GM12878 (cell line): ENCODE measurements around the gene ARMC6. TPM values are rescaled to one million over a fixed set of nuclear protein-coding genes. Genes with fewer than 3 reads are reported as not detected.

Source experiments
- ATAC-seq: fragments of 200-7000 bp; cut with Tn5 transposase; 3 replicates; pipeline ENCODE4 v1.9.1; 2020; ENCODE audit warnings: mild to moderate bottlenecking, moderate library complexity
- BruUV-seq: library from RNA; stranded (reverse); fragments of 400-500 nt; replicated peaks from 2 replicates; lab custom pipeline; 2021; lab: Mats Ljungman, UMichigan
- CTCF ChIA-PET: fragments of 300-600 bp; sonication (Branson Sonifier 250); formaldehyde crosslinking; extraction: SDS; loops from one replicate; lab custom pipeline; 2021; ENCODE audit warnings: inconsistent platforms; lab: Yijun Ruan, JAX
- POLR2A ChIA-PET: fragments of 350-600 bp; formaldehyde crosslinking; extraction: SDS; loops from one replicate; lab custom pipeline; 2021; ENCODE audit warnings: inconsistent platforms; lab: Charles Lee
- RAD21 ChIA-PET: fragments of 300-600 bp; sonication (Branson Sonifier 250); formaldehyde crosslinking; loops from one replicate; lab custom pipeline; 2023; ENCODE audit warnings: antibody characterized with exemption; ENCODE audit not compliant: unreplicated experiment; lab: Charles Lee
- SMC1A ChIA-PET: fragments of 300-600 bp; sonication (Branson Sonifier 250); formaldehyde crosslinking; loops from one replicate; lab custom pipeline; 2023; ENCODE audit not compliant: unreplicated experiment, uncharacterized antibody; lab: Charles Lee
- DNase-seq: peaks from one replicate; pipeline ENCODE4 v3.0.0-alpha.2; 2011; ENCODE audit warnings: low read depth, low spot score
- FAIRE-seq: peaks from 3 replicates; lab custom pipeline; 2011; peaks lifted over from hg19 to GRCh38; lab: Jason Lieb, UNC
- H2AFZ ChIP-seq: 2 replicates; pipeline ENCODE4 v1.6.0; 2011; ENCODE audit warnings: low read depth, low read length, control low read depth; ENCODE audit not compliant: control insufficient read depth
- H3K27ac ChIP-seq: 2 replicates; pipeline ENCODE4 v1.5.1; 2011; ENCODE audit warnings: control low read depth; ENCODE audit not compliant: control insufficient read depth, insufficient read depth
- H3K27me3 ChIP-seq, 2 experiments: replicated peaks in 1 of 2; 2 replicates each; pipeline versions ENCODE4 v1.6.0 to v1.6.1; 2011; ENCODE audit warnings: low read length in 1 of 2; ENCODE audit not compliant: control insufficient read depth in 2 of 2, insufficient read depth in 2 of 2
- H3K36me3 ChIP-seq, 2 experiments: 2 replicates each; pipeline ENCODE4 v1.5.1; 2011; ENCODE audit warnings: low read length in 1 of 2; ENCODE audit not compliant: control insufficient read depth in 2 of 2, insufficient read depth in 2 of 2
- H3K4me1 ChIP-seq: 2 replicates; pipeline ENCODE4 v1.6.1; 2011; ENCODE audit warnings: mild to moderate bottlenecking, low read length, moderate library complexity, mixed read lengths; ENCODE audit not compliant: control insufficient read depth, insufficient read depth
- H3K4me2 ChIP-seq: 2 replicates; pipeline ENCODE4 v1.6.0; 2011; ENCODE audit warnings: control low read depth; ENCODE audit not compliant: control insufficient read depth, insufficient read depth
- H3K4me3 ChIP-seq: fragments of 200-600 bp; sonication (generic); 2 replicates; pipeline ENCODE4 v1.5.1; 2016
- H3K79me2 ChIP-seq: 2 replicates; pipeline ENCODE4 v1.6.0; 2011; ENCODE audit warnings: low read length; ENCODE audit not compliant: control insufficient read depth, insufficient read depth
- H3K9ac ChIP-seq: 2 replicates; pipeline ENCODE4 v1.8.0; 2011; ENCODE audit warnings: low read length, control low read depth, mixed read lengths; ENCODE audit not compliant: control insufficient read depth, insufficient read depth
- H3K9me3 ChIP-seq: replicated peaks from 3 replicates; pipeline ENCODE4 v1.5.1; 2011; ENCODE audit warnings: mild to moderate bottlenecking, low read length; ENCODE audit not compliant: control insufficient read depth, insufficient read depth
- H4K20me1 ChIP-seq: 2 replicates; pipeline ENCODE4 v1.6.0; 2011; ENCODE audit not compliant: control insufficient read depth, insufficient read depth
- BACH1 ChIP-seq: fragments of 450-650 bp; IDR thresholded peaks from 2 replicates; pipeline ENCODE4 v1.6.1; 2017; ENCODE audit warnings: mild to moderate bottlenecking, borderline replicate concordance
- CREB1 ChIP-seq: IDR thresholded peaks from 2 replicates; pipeline ENCODE4 v1.6.1; 2012; ENCODE audit warnings: low read depth, mild to moderate bottlenecking, inconsistent platforms
- HDAC2 ChIP-seq: fragments of 200-600 bp; sonication (generic); IDR thresholded peaks from 2 replicates; pipeline ENCODE4 v1.6.1; 2017
- YY1 ChIP-seq: IDR thresholded peaks from 2 replicates; pipeline ENCODE4 v1.6.1; 2011; ENCODE audit warnings: low read depth, mild to moderate bottlenecking, low read length
- ZNF687 ChIP-seq: fragments of 450-650 bp; IDR thresholded peaks from 2 replicates; pipeline ENCODE4 v1.6.1; 2017; ENCODE audit warnings: mild to moderate bottlenecking, moderate library complexity
- WGBS: methylation state at CpG from one replicate; pipeline ENCODE4 v1.1.6; 2016; ENCODE audit warnings: low lambda C conversion rate; ENCODE audit not compliant: insufficient replicate concordance, insufficient coverage; ENCODE audit errors: missing lambda C conversion rate; 5-methylcytosine and 5-hydroxymethylcytosine counted together
- in situ Hi-C: fragments of 300-500 bp; cut with MboI; formaldehyde crosslinking; loops from 9 replicates; pipeline ENCODE4 v1.14.3; 2018; ENCODE audit warnings: mixed read lengths
- intact Hi-C: fragments of 100-400 bp; cut with micrococcal nuclease; formaldehyde crosslinking; loops from one replicate; pipeline ENCODE4 v1.14.2; 2022; ENCODE audit not compliant: unreplicated experiment
- polyA plus RNA-seq, 11 experiments: library from polyadenylated mRNA; depleted of rRNA in 4 of 11; unstranded in 6 of 11; stranded (reverse) in 5 of 11; fragments of >200 nt; fragmentation: Nextera tagmentation in 4 of 11; fragmentation: Illumina TruSeq in 1 of 11; extraction: Ambion mirVana in 4 of 11; extraction: Trizol in 1 of 11; gene quantifications; 1 replicate in 1 of 11; 2 replicates in 10 of 11; pipeline versions ENCODE4 v1.2.1 to v1.2.3, GENCODE V29; 2011 to 2016; ENCODE audit warnings: inconsistent platforms in 2 of 11, missing spikeins in 2 of 11, low read depth in 1 of 11
- total RNA-seq, 4 experiments: library from RNA; depleted of rRNA in 3 of 4; stranded (reverse); fragments of >200 nt in 3 of 4; fragmentation: Illumina TruSeq in 1 of 4; extraction: Trizol in 1 of 4; gene quantifications; 2 replicates each; pipeline versions ENCODE4 v1.2.1 to v1.2.3, GENCODE V29; 2013 to 2021

ARMC6 gene
- total and polyA plus RNA-seq, 10 of the 15 experiments (the other 5 are each of a cell fraction or from before 2014, with no cell fraction given) = 1.1 to 64.4 (median 41.6) TPM

GRCh38 chr19:19034204-19034624 is 811 bp downstream of the ARMC6 start (continued):
- TF ChIP-seq ZNF687 = no peak
- 0 out of 2 replicates have a peak, but pooled peaks have one; percentile 12 for TF ChIP-seq HDAC2

GRCh38 chr19:19039901-19040300 is 6.5 kb downstream of the ARMC6 start:
- no peak overlapping the region for H3K27ac ChIP-seq
- H3K9me3 ChIP-seq = peaks cover 2% of the 10 kb centered on the region; the same call in 1 of the 3 replicates
- peaks cover 4 to 18% of the 10 kb centered on the region in 2 experiments; a peak in 3 of 4 replicates for H3K36me3 ChIP-seq
- no peak overlapping the region for H3K4me3 ChIP-seq
- no peak overlapping the region for H3K9ac ChIP-seq
- FAIRE-seq (no peak), ATAC-seq (peak; percentile 77), DNase-seq (no peak)
- TF ChIP-seq YY1 (0 out of 2 replicates have a peak, but pooled peaks have one; percentile 14), CREB1 (0 out of 2 replicates have a peak, but pooled peaks have one; percentile 28), BACH1 (no peak)
- 0 out of 2 replicates have a peak, but pooled peaks cover 2% of the 10 kb centered on the region for H3K4me1 ChIP-seq
- H3K4me2 ChIP-seq = no peak overlapping the region
- H3K79me2 ChIP-seq = peaks cover 12% of the 10 kb centered on the region
- H3K27me3 ChIP-seq = no peaks in the 10 kb centered on the region
- ChIA-PET RAD21 (no interaction called here), POLR2A (no interaction called here), CTCF (interaction anchor here (0.6 to 1.5 kb wide), 2 partner anchors 13 to 346 kb away, joined by 3 read pairs; no protein-coding TSS in a partner anchor), SMC1A (interaction anchor here (1.1 kb wide), 1 partner anchor 9 kb away, joined by 4 read pairs; no protein-coding TSS in a partner anchor)
- no peaks in the 10 kb centered on the region for H4K20me1 ChIP-seq
- no TSS peak for BruUV-seq
- in situ Hi-C loops = no loop called here
- WGBS = 47% methylated on average over 4 of the region's 4 CpGs
- intact Hi-C loops = no loop called here
- no peak overlapping the region for H2AFZ ChIP-seq
